Adipocyte (in vitro differentiated cells): ENCODE data around the gene CCDC137.

Source experiments
- DNase-seq: peaks from one replicate; pipeline ENCODE4 v3.0.0-alpha.2; 2015; ENCODE audit warnings: low read depth
- H3K27me3 ChIP-seq: replicated peaks from 2 replicates; pipeline ENCODE4 v1.7.0; 2013; ENCODE audit warnings: mild to moderate bottlenecking, low read length, moderate library complexity; ENCODE audit not compliant: control insufficient read depth, insufficient read depth
- H3K36me3 ChIP-seq: 2 replicates; pipeline ENCODE4 v1.7.0; 2013; ENCODE audit warnings: low read length, mild to moderate bottlenecking, moderate library complexity; ENCODE audit not compliant: control insufficient read depth, insufficient read depth, severe bottlenecking
- H3K4me1 ChIP-seq: 2 replicates; pipeline ENCODE4 v1.7.0; 2013; ENCODE audit warnings: mild to moderate bottlenecking, low read length, moderate library complexity; ENCODE audit not compliant: control insufficient read depth, insufficient read depth
- H3K4me3 ChIP-seq: 2 replicates; pipeline ENCODE4 v1.7.0; 2013; ENCODE audit warnings: mild to moderate bottlenecking, low read length, moderate library complexity
- H3K9ac ChIP-seq: 2 replicates; pipeline ENCODE4 v1.7.0; 2013; ENCODE audit warnings: mild to moderate bottlenecking, low read length, moderate library complexity
- H3K9me3 ChIP-seq: 2 replicates; pipeline ENCODE4 v1.7.0; 2013; ENCODE audit warnings: mild to moderate bottlenecking, low read length, moderate library complexity; ENCODE audit not compliant: control insufficient read depth

The CCDC137 gene

GRCh38 chr17:81695211-81695610, 28.7 kb downstream of the CCDC137 start:
- Histone ChIP-seq H3K4me3 (no peak overlapping the region), H3K9me3 (no peaks in the 10 kb centered on the region), H3K36me3 (peaks cover 92% of the 10 kb centered on the region), H3K4me1 (no peaks in the 10 kb centered on the region), H3K9ac (no peak overlapping the region), H3K27me3 (no peaks in the 10 kb centered on the region)
- no peak for DNase-seq

GRCh38 chr17:81695801-81696200, 29.3 kb downstream of the CCDC137 start:
- no peaks in the 10 kb centered on the region for H3K9me3 ChIP-seq
- no peaks in the 10 kb centered on the region for H3K4me1 ChIP-seq
- H3K36me3 ChIP-seq, result peaks cover 89% of the 10 kb centered on the region
- no peak overlapping the region for H3K4me3 ChIP-seq
- no peaks in the 10 kb centered on the region for H3K27me3 ChIP-seq
- no peak overlapping the region for H3K9ac ChIP-seq
- DNase-seq, result no peak

- no peaks in the 10 kb centered on the region for H3K27me3 ChIP-seq
Observed at GRCh38 chr17:81696218-81696941, 29.8 kb downstream of the CCDC137 start.

GRCh38 chr17:81697261-81698044, 30.9 kb downstream of the CCDC137 start:
- Histone ChIP-seq H3K27me3 (no peaks in the 10 kb centered on the region), H3K9me3 (no peaks in the 10 kb centered on the region), H3K36me3 (peaks cover 82% of the 10 kb centered on the region), H3K4me3 (no peak overlapping the region), H3K9ac (no peak overlapping the region), H3K4me1 (peaks cover 14% of the 10 kb centered on the region)
- DNase-seq, result no peak

More at GRCh38 chr17:81696218-81696941, 29.8 kb downstream of the CCDC137 start:
- H3K4me3 ChIP-seq, result no peak overlapping the region
- H3K36me3 ChIP-seq, result peaks cover 89% of the 10 kb centered on the region
- no peaks in the 10 kb centered on the region for H3K9me3 ChIP-seq
- DNase-seq, result no peak
- H3K9ac ChIP-seq, result no peak overlapping the region
- H3K4me1 ChIP-seq, result peaks cover 3% of the 10 kb centered on the region

- Histone ChIP-seq H3K4me1 (peaks cover 23% of the 10 kb centered on the region), H3K36me3 (peaks cover 61% of the 10 kb centered on the region), H3K27me3 (no peaks in the 10 kb centered on the region), H3K9ac (peak overlapping the region; percentile 99), H3K9me3 (no peaks in the 10 kb centered on the region), H3K4me3 (no peak overlapping the region)
- DNase-seq, result no peak
Observed at GRCh38 chr17:81700353-81701287, 34.1 kb downstream of the CCDC137 start.

- Histone ChIP-seq H3K27me3 (no peaks in the 10 kb centered on the region), H3K4me1 (peaks cover 23% of the 10 kb centered on the region), H3K36me3 (peaks cover 60% of the 10 kb centered on the region), H3K9ac (peak overlapping the region; percentile 99), H3K9me3 (no peaks in the 10 kb centered on the region), H3K4me3 (peak overlapping the region; percentile 97)
- DNase-seq, result no peak
Observed at GRCh38 chr17:81701288-81702071, 34.9 kb downstream of the CCDC137 start.

- Histone ChIP-seq H3K9me3 (no peaks in the 10 kb centered on the region), H3K36me3 (peaks cover 58% of the 10 kb centered on the region), H3K4me1 (peaks cover 23% of the 10 kb centered on the region), H3K27me3 (no peaks in the 10 kb centered on the region), H3K4me3 (peak within 1 kb of the TSS; percentile 97), H3K9ac (peak within 1 kb of the TSS; percentile 99)
- peak; percentile 98 for DNase-seq
Observed at GRCh38 chr17:81702934-81703746, 36.6 kb downstream of the CCDC137 start, which contains the start of gene MRPL12. MRPL12 (plus strand) TSS chr17:81703367; CDS start chr17:81703502, 135 bp downstream.

GRCh38 chr17:81703747-81704654, 37.5 kb downstream of the CCDC137 start:
- no peaks in the 10 kb centered on the region for H3K27me3 ChIP-seq
- DNase-seq, result peak; percentile 38
- H3K9me3 ChIP-seq, result no peaks in the 10 kb centered on the region
- peak overlapping the region; percentile 97 for H3K4me3 ChIP-seq
- H3K9ac ChIP-seq, result peak overlapping the region; percentile 99
- H3K36me3 ChIP-seq, result peaks cover 50% of the 10 kb centered on the region
- peaks cover 23% of the 10 kb centered on the region for H3K4me1 ChIP-seq

GRCh38 chr17:81705518-81706231, 39.1 kb downstream of the CCDC137 start:
- Histone ChIP-seq H3K27me3 (no peaks in the 10 kb centered on the region), H3K4me1 (peaks cover 32% of the 10 kb centered on the region), H3K4me3 (no peak overlapping the region), H3K9ac (no peak overlapping the region), H3K9me3 (no peaks in the 10 kb centered on the region), H3K36me3 (peaks cover 40% of the 10 kb centered on the region)
- no peak for DNase-seq
